Measurements from ENCODE around the gene RASA2.

- TF ChIP-seq RAD21 (IDR thresholded peaks at IDR 0.05 in 1 of 2, conservative IDR thresholded peaks at IDR 0.05 in 1 of 2; ENCODE audit: low read depth in 2 of 2, low read length in 2 of 2) (no peak), CTCF (IDR thresholded peaks at IDR 0.05; ENCODE audit: control extremely low read depth in 1 of 3, insufficient read depth in 1 of 3, low read depth in 1 of 3, low read length in 3 of 3) (no peak), CBX5 (IDR thresholded peaks at IDR 0.05; ENCODE audit: low read depth, low read length) (no peak), POLR2AphosphoS5 (IDR thresholded peaks at IDR 0.05; ENCODE audit: low read depth, low read length) (no peak), RFX5 (IDR thresholded peaks at IDR 0.05; ENCODE audit: borderline replicate concordance, low read depth, low read length) (no peak), BACH1 (IDR thresholded peaks at IDR 0.05; ENCODE audit: low read length) (no peak)
Observed at GRCh38 chr3:141642215-141642614, 155.4 kb downstream of the RASA2 start.

Measured in H1 (cell line).